HG02610 (cell line): ENCODE measurements around the gene ARHGAP4.

Experiments used
- ATAC-seq: cut with Tn5 transposase; IDR thresholded peaks from one replicate; pipeline ENCODE4 v1.9.1; 2021; ENCODE audit warnings: mild to moderate bottlenecking, moderate library complexity; ENCODE audit not compliant: unreplicated experiment

ARHGAP4 gene

DNA sequence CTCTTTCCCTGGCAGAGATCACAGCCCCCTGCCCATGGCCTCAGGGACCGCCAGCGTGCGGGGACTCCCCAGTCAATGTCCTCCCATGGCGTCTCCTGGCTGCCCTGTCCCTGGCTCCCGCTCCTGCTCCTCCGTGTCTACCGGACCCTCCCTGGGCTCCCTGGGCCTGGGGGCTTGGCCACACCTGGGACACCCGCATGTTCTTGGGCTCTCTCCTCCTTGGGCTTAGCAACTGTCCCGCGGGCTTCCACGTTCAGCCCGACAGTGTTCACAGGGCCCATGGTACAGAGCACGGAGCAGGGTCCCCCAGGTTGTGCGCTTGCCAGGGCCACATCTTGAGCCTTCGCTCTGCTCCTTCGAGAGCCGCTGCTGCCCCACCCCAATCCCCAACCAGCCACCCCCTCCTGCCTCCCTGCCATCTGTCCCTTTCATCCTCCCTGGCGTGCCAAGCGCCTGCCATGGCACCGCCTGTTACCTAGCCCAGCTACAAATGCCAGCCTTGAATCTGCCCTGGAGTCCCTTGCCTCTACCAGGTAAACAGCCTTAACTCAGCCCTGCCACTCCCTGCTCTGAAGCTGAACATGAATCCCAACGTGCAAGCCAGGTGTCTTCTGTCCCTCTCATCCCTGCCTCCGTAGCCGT is 17.7 kb downstream of the ARHGAP4 start:
- ATAC-seq, result no peak

DNA sequence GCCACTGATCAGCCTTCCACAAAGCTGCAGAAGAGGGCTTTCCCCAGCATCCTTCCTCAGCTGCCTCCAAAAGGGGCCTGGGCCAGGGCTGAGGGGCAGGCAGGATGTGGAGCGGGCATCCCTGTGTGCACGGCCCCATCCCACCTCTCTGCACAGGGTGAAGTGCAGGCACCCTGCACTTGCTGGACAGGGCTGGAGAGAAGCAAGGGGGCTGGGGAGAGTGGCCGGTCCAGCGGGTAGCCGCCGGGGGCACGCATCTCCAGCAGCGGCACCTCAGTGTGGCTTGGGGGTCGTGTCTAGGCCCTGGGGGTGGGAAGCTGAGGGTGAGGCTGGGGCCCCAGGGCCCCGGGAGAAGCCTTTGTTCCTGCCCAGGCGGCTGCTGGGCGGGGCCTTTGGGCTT is 18.6 kb downstream of the ARHGAP4 start:
- no peak for ATAC-seq

DNA sequence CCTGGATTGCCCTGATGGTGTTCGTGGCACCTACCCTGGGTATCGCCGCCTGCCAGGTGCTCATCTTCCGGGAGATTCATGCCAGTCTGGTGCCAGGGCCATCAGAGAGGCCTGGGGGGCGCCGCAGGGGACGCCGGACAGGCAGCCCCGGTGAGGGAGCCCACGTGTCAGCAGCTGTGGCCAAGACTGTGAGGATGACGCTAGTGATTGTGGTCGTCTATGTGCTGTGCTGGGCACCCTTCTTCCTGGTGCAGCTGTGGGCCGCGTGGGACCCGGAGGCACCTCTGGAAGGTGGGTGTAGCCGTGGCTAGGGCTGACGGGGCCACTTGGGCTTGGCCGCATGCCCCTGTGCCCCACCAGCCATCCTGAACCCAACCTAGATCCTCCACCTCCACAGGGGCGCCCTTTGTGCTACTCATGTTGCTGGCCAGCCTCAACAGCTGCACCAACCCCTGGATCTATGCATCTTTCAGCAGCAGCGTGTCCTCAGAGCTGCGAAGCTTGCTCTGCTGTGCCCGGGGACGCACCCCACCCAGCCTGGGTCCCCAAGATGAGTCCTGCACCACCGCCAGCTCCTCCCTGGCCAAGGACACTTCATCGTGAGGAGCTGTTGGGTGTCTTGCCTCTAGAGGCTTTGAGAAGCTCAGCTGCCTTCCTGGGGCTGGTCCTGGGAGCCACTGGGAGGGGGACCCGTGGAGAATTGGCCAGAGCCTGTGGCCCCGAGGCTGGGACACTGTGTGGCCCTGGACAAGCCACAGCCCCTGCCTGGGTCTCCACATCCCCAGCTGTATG is 19.7 kb downstream of the ARHGAP4 start:
- ATAC-seq, result no peak

DNA sequence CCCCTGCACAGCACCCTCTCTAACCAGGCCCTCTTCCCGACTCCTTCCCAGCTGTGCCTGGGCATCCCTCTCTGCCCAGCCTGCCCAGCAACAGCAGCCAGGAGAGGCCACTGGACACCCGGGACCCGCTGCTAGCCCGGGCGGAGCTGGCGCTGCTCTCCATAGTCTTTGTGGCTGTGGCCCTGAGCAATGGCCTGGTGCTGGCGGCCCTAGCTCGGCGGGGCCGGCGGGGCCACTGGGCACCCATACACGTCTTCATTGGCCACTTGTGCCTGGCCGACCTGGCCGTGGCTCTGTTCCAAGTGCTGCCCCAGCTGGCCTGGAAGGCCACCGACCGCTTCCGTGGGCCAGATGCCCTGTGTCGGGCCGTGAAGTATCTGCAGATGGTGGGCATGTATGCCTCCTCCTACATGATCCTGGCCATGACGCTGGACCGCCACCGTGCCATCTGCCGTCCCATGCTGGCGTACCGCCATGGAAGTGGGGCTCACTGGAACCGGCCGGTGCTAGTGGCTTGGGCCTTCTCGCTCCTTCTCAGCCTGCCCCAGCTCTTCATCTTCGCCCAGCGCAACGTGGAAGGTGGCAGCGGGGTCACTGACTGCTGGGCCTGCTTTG is 20.5 kb downstream of the ARHGAP4 start:
- no peak for ATAC-seq

DNA sequence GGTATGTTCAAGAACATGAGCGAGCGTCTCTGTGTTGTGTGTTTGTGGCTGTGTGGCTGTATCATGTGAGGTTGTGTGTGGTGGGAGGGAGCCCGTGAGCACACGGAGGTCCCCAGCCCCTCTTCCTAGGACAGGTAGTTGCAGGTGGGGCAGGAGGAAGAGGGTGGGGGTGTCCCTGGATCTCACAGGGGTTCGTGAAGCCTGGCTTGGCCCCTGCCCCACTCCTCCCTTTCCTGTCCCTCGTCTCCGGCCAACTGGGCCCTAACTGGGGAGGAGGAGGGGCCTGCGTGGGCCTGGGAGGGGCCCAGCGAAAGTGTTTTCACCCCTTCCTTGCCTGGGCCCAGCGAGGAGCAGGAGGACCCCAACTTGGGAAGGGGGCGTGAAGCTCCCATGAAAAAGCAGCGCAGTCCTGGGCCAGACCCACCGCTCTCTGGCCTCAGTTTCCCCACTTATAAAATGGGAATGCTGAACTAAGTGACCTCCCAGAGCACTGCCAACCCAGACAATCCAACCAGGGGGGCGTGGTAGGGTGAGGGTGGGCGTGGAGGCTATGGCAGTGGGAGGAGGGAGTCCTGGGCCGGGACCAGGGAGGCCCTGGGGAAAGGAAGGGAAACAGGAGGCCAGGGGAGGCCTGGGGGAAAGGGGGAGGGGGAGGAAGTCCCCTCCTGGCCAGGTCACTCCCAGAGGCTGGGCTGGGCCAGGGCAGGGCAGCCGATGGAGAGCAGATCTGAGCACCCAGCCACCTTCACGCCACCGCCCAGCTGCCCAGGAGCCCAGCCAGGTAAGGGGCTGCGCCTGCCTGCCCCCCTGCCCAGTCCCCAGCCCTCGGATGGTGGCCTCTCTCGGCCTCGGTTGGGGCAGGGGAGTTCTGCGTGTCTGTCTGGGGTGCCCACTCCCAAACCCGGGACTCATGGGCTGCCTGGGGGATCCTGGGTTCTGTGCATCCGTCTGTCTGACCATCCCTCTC is 21.8 kb downstream of the ARHGAP4 start, which contains the start of gene AVPR2:
TSS of gene AVPR2 (plus strand) at position 683 of the 967 bp plus-strand sequence. CDS start 473 bp downstream, outside the sequence.
- no peak for ATAC-seq

DNA sequence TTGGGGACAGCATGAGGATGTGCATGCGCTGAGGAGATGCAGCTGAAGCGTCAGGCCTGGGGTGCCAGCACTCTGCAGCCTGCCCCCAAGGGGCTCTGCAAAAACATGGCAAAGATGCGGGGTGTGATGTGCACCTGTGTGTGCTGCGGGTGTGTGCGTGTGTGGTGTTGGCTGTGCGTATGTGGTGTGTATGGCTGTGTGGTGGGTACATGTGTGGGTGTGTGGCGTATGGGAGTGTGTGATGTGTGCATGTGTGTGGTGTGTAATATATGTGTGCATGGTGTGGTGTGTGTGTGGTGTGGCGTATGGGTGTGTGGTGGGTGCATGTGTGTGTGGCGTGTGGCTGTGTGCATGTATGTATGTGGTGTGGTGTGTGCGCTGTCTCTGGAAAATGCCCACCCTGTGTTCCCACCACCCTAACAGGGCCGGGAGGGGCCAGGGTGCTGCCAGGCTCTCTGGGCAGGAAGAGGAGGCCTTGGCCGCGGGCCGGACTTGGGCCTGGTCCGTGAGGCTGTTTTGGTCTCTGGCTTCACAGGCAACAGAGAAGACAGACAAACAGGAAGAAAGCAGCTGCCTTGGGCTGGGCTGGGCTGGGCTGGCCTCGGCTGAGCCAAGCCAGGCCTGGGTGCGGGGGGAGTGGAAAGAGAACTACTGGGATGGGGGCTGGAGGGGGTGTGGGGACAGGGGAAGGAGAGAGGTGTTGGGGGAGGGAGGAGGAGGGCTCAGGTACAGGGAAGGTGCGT is 22.7 kb downstream of the ARHGAP4 start:
- no peak for ATAC-seq

DNA sequence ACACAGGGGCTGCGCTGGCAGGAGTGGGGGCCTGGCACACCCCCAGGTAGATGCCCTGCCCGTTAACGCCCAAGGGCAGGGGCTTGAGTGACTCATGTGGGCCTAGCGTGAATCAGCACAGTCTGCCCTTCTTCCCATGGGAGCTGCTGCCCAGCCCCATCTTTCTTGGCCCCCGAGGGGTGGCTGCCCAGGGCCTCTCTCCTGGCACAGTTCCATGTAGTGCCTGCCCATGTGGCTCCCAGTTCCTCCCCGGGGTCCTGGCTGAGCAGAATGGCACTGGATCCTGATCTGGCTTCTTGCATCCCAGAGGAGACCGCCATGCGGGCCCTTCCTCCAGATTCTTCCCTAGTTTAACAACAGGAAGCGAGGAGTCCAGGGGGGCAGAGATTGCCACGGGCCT is 23.7 kb downstream of the ARHGAP4 start:
- ATAC-seq, result no peak

DNA sequence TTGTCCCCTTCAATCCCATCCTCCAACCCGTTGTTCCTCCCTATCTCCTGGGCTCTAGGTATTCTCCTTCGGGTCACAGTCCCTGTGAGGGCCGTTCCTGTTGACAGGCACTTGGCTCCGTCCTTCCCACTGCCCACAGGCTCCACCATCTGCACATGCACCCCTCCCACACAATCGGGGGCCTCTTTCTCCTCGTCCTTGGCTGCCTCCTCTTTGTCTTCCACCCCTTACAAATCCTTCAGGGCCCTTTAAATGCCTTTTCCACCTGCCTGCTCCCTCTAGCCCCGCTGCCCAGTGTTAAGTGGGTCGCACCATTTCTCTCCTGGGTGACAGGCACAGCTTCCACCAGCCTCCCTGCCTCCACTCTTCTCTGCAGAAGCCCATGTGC is 24.3 kb downstream of the ARHGAP4 start:
- no peak for ATAC-seq

DNA sequence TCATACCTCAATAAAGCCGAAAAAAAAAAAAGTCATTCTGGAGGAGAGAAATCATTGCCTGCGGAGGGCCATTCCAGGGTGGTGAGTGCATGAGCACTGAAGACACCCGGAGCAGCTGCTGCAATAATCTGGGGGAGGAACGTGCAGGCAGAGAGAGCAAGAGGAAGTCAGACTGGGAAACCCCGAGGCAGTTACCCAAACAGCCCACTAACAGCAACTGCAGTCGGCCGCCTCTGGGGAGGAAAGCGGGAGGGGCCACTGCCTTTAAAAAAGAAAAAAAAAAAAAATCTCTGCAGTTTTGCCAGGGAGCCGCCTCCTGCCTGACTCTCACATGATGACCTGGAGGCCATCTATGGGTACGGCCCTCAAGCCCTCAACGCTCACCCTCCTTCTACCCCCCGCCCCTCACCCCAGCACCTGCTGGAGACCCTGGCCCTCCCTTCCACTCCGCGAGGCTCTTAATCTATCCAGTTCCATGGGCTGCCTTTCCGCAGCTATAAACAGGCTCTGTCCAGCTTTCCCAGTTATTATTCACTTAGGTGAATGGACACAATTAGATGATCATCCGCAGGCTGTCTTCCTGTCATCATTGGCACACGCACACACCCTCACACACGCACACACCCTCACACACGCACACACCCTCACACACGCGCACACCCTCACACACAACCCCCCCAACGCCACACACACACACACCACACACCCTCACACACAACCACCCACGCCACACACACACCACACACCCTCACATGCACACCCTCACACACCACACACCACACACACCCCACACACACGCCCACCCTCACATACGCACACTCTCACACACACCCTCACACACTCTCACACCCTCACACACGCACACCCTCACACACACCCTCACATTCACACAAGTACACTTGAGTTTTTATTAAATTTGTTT is 25.0 kb downstream of the ARHGAP4 start:
- peak; percentile 93 for ATAC-seq

DNA sequence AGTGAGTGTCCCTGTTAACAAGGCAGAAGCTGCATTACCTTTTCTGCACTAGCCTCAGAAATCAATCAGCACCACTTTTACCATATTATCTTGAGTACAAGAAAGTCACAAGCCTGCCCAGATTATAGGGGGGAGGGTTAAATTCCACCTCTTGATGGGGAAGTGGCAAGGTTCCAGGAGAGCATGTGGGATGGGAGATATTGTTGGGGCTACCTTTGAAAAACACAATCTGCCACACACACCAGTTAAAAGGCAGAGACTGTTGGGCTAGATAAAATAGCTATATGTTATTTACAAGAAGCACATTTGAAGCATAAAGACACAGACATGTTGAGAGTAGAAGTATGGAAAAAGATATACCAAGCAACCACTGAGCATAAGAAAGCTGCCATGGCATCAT is 28.2 kb downstream of the ARHGAP4 start:
- no peak for ATAC-seq

DNA sequence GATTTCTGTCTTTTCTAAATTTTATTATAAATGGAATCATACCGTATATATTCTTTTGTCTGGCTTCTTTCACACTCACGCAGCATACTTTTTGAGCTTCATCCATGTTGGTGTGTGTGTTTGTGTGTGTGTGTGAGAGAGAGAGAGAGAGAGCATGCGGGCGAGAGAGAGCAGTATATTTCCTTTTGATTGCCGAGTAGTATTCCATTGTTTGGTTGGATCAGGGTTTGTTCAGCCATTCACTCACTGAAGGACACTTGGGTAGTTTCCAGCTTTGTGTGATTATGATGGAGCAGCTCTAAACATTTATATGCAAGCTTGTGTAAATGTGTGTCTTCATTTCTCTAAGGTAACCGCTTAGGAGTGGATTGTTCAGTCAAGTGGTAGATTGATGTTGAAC is 36.9 kb downstream of the ARHGAP4 start:
- ATAC-seq, result no peak

DNA sequence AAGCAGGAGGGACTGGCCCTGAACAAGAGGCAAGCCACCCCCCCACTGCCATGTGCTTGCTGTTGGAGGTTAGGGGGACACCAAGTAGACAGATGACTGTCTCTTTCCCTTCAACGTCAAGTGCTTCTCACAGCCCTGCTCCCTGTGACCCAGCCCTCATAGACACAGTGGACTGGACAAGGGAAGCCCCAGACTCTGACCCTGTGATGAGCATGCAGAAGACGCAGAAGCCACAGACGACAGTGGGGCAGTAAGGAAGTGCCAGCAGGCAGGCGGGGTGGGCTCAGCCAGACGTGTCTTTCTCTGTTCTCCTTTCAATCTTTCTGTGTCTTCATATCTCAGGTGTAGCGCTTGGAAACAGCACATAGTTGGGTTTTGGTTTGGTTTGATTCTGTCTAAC is 37.7 kb downstream of the ARHGAP4 start:
- ATAC-seq, result no peak

DNA sequence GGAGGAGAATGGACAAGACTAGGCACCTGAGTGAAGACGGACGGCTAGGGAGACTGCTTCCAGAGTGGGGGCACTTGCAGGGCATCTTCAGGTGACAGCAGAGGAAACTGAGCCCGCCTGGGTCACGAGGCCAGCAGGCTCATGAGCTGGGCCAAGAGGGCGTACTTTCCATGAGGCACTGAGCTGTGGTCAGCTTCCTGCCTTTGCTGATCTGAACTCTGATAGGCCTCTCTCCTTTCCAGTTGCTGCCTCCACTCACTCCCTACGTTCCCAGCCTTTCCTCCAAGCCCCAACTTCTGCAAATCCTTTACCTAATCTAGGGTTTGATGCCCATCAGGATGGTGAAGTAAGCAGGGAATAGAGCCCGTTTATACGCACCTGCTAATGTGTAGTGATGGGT is 38.7 kb downstream of the ARHGAP4 start:
- ATAC-seq, result no peak

DNA sequence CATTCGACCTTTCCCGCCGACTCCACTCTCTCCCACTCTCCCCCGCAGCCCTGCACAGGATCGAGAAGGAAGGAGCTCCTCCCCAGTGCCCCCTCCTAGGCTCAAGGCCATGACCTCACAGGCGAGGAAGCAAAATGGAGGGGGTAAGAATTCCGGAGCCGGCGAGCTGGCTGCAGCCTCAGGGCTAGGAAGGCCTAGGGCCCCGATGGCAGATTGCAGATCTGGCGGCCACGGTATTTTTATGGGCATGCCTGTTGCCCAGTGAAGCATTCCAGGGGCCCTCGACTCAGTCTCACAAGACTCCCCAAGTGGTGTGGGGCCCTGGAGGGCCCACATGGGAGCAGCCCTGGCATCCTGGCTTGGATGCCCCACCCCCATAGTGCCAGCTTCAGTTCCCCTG is 39.1 kb downstream of the ARHGAP4 start:
- ATAC-seq, result no peak

DNA sequence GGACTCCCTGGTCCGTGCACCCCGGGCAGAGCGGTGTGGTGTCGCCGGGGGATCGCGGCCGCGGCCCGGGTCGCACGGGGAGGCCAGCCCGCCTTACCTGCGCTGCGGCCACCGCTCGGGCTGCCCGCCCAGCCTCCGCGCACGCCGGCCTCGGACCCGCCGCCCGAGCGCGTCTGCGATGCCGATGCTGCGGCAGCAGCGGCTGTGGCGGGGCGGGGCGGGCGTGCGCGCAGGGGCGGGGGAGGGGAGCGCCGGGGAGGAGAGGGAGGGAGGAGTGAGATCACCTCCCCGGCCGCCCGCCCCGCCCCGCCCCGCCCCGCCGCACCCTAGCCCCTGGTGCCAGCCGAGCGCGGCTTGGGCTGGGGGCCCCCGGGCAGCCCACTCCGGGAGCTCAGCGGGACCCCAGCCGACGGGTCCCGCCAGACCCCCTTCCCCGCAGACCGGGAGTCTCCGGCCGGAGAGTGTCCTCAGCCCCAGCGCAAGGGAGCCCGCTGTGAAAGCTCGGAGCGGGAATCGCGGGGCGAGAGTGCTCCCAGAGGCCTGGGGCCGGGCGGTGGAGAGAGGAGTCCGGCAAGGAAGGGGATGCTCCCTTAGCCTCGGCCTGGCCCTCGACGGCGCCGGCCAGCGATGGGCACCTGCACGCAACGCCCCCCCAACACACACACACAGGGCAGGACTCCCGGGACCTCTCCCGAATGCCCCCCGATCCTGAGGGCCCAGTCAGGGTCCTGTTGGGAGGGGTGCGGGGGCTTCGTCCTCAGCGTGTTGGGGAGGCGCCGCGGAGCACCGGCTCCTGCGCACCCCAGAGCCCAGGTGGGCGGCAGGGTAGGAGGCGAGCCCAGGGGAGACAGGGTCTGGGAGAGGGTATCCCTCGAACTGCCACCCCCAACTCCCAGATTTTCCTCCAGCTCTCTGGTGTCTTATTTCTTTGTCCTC is 39.8 kb downstream of the ARHGAP4 start, which contains the start of gene L1CAM:
TSS of gene L1CAM (minus strand) at position 206 of the 936 bp plus-strand sequence. CDS start 10,337 bp downstream, outside the sequence.
- ATAC-seq, result no peak

DNA sequence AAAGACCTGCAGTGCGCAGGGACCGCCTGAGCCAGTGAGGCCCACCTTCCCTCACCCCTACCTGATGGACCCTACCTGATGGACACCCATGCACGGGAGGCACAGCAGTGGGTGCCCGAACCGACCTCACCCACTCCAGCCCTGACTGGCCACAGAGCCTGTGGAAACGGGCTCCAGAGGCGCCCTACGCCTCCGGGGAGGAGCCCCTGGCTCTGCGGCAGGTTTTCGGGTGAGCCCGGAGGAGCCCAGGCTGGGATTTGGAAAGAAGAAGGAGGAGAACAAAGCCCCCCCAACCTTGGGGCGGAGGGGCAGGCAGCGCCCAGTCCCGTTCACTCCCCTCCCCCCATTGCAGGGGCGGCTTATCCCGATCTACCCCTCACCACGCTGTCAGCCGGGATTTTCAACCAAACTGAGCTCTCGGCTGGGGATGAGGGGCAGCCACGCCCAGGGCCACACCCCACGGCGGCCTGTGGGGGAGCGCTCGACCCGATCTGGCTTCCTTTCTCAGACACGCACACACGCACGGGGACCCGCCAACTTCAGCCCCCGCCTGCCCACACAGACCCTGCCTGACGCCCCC is 40.8 kb downstream of the ARHGAP4 start:
- ATAC-seq, result no peak

DNA sequence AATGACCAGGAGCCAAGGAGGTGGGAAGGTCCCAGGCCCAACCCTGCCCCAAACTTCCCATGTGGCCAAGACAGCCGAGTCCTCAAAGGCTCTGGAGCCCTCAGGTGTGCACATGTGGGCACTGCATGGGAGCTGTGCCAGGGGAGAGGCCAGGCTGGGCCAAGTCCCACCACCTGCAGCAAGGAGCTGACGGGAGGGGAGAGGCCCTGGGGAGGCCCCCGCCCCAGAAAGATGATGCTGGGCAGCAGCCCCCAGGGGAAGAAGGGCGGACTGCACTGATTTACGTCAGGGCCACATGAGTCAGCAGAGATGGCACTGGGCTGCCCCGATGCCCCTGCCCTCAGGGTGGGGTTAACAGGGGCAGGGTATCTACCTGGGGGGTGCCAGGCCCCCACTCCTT is 41.5 kb downstream of the ARHGAP4 start:
- ATAC-seq, result no peak

DNA sequence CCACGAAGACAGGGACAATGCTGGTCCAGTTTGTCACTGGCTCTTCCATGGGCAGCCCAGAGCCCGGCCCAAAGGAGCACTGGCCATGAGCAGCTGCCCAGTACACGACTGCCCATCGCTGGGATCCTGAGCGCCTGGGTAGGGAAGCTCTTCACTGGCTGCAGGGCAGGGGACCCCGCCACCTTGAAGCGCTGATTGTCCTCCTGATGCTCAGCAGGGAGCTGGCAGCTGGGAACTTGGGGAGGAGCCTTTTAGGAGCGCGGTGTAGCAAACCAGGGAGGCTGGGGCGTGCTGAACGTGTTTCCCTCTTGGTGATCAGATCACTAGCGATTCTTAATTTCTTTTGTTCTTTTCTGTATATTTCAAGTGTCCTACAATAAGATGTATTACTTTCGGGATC is 41.9 kb downstream of the ARHGAP4 start:
- ATAC-seq, result no peak
